MM.1S (cell line): ENCODE data around the gene GNPTG.

Source experiments
- DNase-seq: peaks from one replicate; pipeline ENCODE4 v3.0.0-alpha.2; 2015
- H2AFZ ChIP-seq: fragments of 300-600 bp; sonication (generic); 2 replicates; pipeline ENCODE4 v1.6.0; 2016; ENCODE audit warnings: antibody characterized with exemption, low read length
- H3F3A ChIP-seq: fragments of 300-600 bp; sonication (generic); 2 replicates; pipeline ENCODE4 v1.6.1; 2016; ENCODE audit warnings: mild to moderate bottlenecking, antibody characterized with exemption, low read length, moderate library complexity, mixed read lengths; ENCODE audit not compliant: insufficient read depth
- H3K27ac ChIP-seq: fragments of 300-600 bp; sonication (generic); 2 replicates; pipeline ENCODE4 v1.5.1; 2016; ENCODE audit warnings: mild to moderate bottlenecking, low read length
- H3K27me3 ChIP-seq: fragments of 300-600 bp; sonication (generic); replicated peaks from 2 replicates; pipeline ENCODE4 v1.6.0; 2016; ENCODE audit warnings: low read length; ENCODE audit not compliant: insufficient read depth
- H3K36me3 ChIP-seq: fragments of 300-600 bp; sonication (generic); replicated peaks from 2 replicates; pipeline ENCODE4 v1.6.1; 2016; ENCODE audit warnings: mild to moderate bottlenecking, low read length, mixed read lengths; ENCODE audit not compliant: insufficient read depth
- H3K4me1 ChIP-seq: fragments of 300-600 bp; sonication (generic); 2 replicates; pipeline ENCODE4 v1.6.1; 2016; ENCODE audit warnings: low read length, mixed read lengths
- H3K4me2 ChIP-seq: fragments of 300-600 bp; sonication (generic); 2 replicates; pipeline ENCODE4 v1.6.0; 2016; ENCODE audit warnings: low read depth, low read length
- H3K4me3 ChIP-seq: fragments of 300-600 bp; sonication (generic); 2 replicates; pipeline ENCODE4 v1.5.1; 2016; ENCODE audit warnings: low read length, mixed read lengths
- H3K79me2 ChIP-seq: fragments of 300-600 bp; sonication (generic); 2 replicates; pipeline ENCODE4 v1.6.1; 2016; ENCODE audit warnings: mixed run types, low read length, mixed read lengths
- H3K9ac ChIP-seq: fragments of 300-600 bp; sonication (generic); 2 replicates; pipeline ENCODE4 v1.6.1; 2016; ENCODE audit warnings: low read length, mixed read lengths
- H3K9me2 ChIP-seq: fragments of 300-600 bp; sonication (generic); replicated peaks from 2 replicates; pipeline ENCODE4 v1.6.1; 2016; ENCODE audit warnings: mild to moderate bottlenecking, low read length, mixed read lengths; ENCODE audit not compliant: insufficient read depth
- H3K9me3 ChIP-seq: fragments of 300-600 bp; sonication (generic); replicated peaks from 2 replicates; pipeline ENCODE4 v1.6.1; 2016; ENCODE audit warnings: mild to moderate bottlenecking, low read length, mixed read lengths; ENCODE audit not compliant: insufficient read depth
- H4K20me1 ChIP-seq: fragments of 300-600 bp; sonication (generic); 2 replicates; pipeline ENCODE4 v1.6.1; 2016; ENCODE audit warnings: mild to moderate bottlenecking, low read length, moderate library complexity, mixed read lengths; ENCODE audit not compliant: insufficient read depth
- EZH2 ChIP-seq: fragments of 300-600 bp; sonication (generic); optimal IDR thresholded peaks from 2 replicates; pipeline ENCODE3; 2017; ENCODE audit warnings: low read depth, mild to moderate bottlenecking, antibody characterized with exemption, low read length, mixed read lengths
- EZH2phosphoT487 ChIP-seq: fragments of 300-600 bp; sonication (generic); IDR thresholded peaks from 2 replicates; pipeline ENCODE4 v1.6.1; 2018; ENCODE audit warnings: antibody characterized with exemption, low read length
- TF ChIP-seq, protein P1 (sequence below): fragments of 300-600 bp; sonication (generic); IDR thresholded peaks from 2 replicates; pipeline ENCODE4 v1.5.1; 2016; ENCODE audit warnings: antibody characterized with exemption, low read length, mixed read lengths

Gene GNPTG

DNA sequence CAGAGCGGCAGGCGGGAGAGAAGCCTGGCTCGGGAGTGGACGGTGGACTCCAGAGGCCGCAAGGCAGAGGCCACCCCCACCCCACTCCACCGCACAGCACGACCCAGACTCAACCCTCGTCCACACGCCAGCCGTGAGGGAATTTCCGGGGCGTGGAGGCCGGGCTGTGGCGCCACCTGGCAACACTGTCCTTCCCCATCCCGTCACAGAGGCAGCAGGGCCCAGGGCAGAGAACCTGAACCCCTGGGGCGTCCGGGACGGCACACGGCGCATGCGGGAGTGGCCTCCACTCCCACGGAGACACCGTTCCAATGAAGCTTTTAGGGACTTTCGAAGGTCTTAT lies 23.5 kb downstream of the GNPTG start:
- no peak overlapping the region for H2AFZ ChIP-seq
- no peak overlapping the region for H3K4me3 ChIP-seq
- no peaks in the 10 kb centered on the region for H3K4me1 ChIP-seq
- TF ChIP-seq EZH2 (no peak), EZH2phosphoT487 (no peak)
- TF ChIP-seq, protein P1, sequence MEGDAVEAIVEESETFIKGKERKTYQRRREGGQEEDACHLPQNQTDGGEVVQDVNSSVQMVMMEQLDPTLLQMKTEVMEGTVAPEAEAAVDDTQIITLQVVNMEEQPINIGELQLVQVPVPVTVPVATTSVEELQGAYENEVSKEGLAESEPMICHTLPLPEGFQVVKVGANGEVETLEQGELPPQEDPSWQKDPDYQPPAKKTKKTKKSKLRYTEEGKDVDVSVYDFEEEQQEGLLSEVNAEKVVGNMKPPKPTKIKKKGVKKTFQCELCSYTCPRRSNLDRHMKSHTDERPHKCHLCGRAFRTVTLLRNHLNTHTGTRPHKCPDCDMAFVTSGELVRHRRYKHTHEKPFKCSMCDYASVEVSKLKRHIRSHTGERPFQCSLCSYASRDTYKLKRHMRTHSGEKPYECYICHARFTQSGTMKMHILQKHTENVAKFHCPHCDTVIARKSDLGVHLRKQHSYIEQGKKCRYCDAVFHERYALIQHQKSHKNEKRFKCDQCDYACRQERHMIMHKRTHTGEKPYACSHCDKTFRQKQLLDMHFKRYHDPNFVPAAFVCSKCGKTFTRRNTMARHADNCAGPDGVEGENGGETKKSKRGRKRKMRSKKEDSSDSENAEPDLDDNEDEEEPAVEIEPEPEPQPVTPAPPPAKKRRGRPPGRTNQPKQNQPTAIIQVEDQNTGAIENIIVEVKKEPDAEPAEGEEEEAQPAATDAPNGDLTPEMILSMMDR = no peak
- peaks cover 62% of the 10 kb centered on the region for H3K79me2 ChIP-seq
- peaks cover 2% of the 10 kb centered on the region; the same call in 1 of the 2 replicates for H3F3A ChIP-seq
- H3K9me3 ChIP-seq = no peaks in the 10 kb centered on the region
- H3K27ac ChIP-seq = no peak overlapping the region
- no peaks in the 10 kb centered on the region for H3K27me3 ChIP-seq
- H3K36me3 ChIP-seq = no peaks in the 10 kb centered on the region
- no peaks in the 10 kb centered on the region for H4K20me1 ChIP-seq
- DNase-seq = no peak
- H3K9me2 ChIP-seq = no peaks in the 10 kb centered on the region
- H3K4me2 ChIP-seq = no peak overlapping the region
- no peak overlapping the region for H3K9ac ChIP-seq

DNA sequence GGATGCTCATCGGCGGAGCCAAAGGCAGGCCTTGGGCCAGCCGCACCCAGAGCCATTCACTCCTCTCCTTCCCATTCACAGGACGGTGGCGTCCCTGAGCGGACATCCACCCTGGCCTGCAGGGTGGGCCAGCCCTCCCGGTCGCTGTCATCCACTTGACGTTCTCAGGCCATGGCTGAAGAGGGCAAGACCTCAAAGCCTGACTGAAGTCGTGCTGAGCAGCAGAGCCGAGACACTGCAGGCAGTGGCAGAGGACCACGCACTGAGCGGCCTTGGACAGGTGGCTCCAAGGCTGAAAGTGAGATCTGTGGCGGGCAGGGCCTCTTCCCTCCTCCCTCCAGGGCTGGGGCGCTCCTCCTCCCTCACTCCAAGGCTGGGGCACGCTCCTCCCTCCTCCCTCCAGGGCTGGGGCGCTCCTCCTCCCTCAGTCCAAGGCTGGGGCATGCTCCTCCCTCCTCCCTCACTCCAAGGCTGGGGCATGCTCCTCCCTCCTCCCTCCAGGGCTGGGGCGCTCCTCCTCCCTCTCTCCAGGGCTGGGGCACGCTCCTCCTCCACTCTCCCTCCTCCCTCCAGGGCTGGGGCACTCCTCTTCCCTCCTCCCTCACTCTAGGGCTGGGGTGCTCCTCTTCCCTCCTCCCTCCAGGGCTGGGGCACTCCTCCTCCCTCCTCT lies 24.1 kb downstream of the GNPTG start:
- Histone ChIP-seq H3K4me3 (no peak overlapping the region), H3K4me2 (no peak overlapping the region), H3K36me3 (no peaks in the 10 kb centered on the region), H2AFZ (no peak overlapping the region), H3K79me2 (peaks cover 62% of the 10 kb centered on the region), H3K9ac (no peak overlapping the region), H3K9me3 (no peaks in the 10 kb centered on the region), H3K27me3 (no peaks in the 10 kb centered on the region), H3K9me2 (no peaks in the 10 kb centered on the region), H3K4me1 (no peaks in the 10 kb centered on the region), H4K20me1 (no peaks in the 10 kb centered on the region), H3F3A (peaks cover 4% of the 10 kb centered on the region; the same call in 1 of the 2 replicates), H3K27ac (no peak overlapping the region)
- DNase-seq = no peak
- TF ChIP-seq EZH2phosphoT487 (no peak), EZH2 (no peak)
- TF ChIP-seq, protein P1 = no peak

DNA sequence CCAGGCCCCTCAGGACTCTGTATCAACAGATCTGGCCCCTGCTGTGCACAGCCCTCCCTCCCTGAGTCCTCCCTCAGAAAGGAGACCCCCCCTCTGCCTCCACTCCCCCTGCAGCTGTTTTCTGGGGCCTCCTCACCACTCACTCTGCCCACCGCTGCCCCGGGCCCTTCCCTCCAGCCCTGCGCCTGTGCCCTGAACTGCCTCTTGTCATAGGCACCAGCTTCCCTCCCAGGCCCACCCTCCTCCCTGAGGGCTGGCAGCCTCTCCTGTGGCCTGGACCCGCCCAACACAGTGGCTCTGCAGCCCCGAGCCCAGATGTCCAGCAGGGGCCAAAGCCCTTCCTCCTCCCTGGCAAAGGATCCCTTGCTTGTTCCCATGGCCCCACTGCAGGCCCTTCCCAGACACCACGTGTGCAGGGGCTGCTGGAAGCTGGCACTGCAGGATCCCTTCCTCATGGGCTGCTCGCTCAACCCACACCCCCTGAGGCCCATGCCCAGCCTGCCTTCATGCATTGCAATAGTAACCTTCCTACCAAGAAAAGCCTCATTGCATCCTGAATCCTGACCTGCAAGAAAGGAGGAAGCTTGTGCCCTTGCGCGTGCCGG lies 25.8 kb downstream of the GNPTG start:
- no peak overlapping the region for H3K27ac ChIP-seq
- H3K27me3 ChIP-seq = no peaks in the 10 kb centered on the region
- no peak overlapping the region for H3K4me3 ChIP-seq
- H3K9me2 ChIP-seq = no peaks in the 10 kb centered on the region
- no peak overlapping the region for H2AFZ ChIP-seq
- no peaks in the 10 kb centered on the region for H3K4me1 ChIP-seq
- TF ChIP-seq EZH2 (no peak), EZH2phosphoT487 (no peak)
- TF ChIP-seq, protein P1 = no peak
- no peaks in the 10 kb centered on the region for H3K9me3 ChIP-seq
- peaks cover 54% of the 10 kb centered on the region for H3K79me2 ChIP-seq
- DNase-seq = no peak
- no peaks in the 10 kb centered on the region for H3K36me3 ChIP-seq
- H3F3A ChIP-seq = peaks cover 4% of the 10 kb centered on the region; the same call in 1 of the 2 replicates
- H3K9ac ChIP-seq = no peak overlapping the region
- H3K4me2 ChIP-seq = peak overlapping the region; percentile 92; the same call in 1 of the 2 replicates
- no peaks in the 10 kb centered on the region for H4K20me1 ChIP-seq
